ENCODE results near the gene APBA3.

The APBA3 gene

GRCh38 chr19:3808420-3809143 is 47.1 kb upstream of the APBA3 start:
- H4K20me1 ChIP-seq (ENCODE audit: insufficient read depth, low read length) = no peaks in the 10 kb centered on the region
- peaks cover 96% of the 10 kb centered on the region for H3K27me3 ChIP-seq (replicated peaks; ENCODE audit: insufficient read depth, low read length)
- TF ChIP-seq EZH2phosphoT487 (IDR thresholded peaks at IDR 0.05; ENCODE audit: low read length) = no peak
- H3K4me2 ChIP-seq (ENCODE audit: low read depth, low read length) = no peak overlapping the region
- no peak overlapping the region for H3K4me3 ChIP-seq (ENCODE audit: low read length)
- H3K36me3 ChIP-seq (replicated peaks; ENCODE audit: insufficient read depth, low read length) = no peaks in the 10 kb centered on the region
- no peak overlapping the region for H3K9ac ChIP-seq (ENCODE audit: low read length)
- DNase-seq = no peak
- H3F3A ChIP-seq (ENCODE audit: insufficient read depth, low read length) = no peaks in the 10 kb centered on the region
- no peak overlapping the region for H2AFZ ChIP-seq (ENCODE audit: low read length)
- no peaks in the 10 kb centered on the region for H3K9me3 ChIP-seq (replicated peaks; ENCODE audit: insufficient read depth, low read length)
- no peaks in the 10 kb centered on the region for H3K79me2 ChIP-seq (ENCODE audit: low read length)
- no peak overlapping the region for H3K27ac ChIP-seq (ENCODE audit: low read length)
- no peaks in the 10 kb centered on the region for H3K9me2 ChIP-seq (replicated peaks; ENCODE audit: insufficient read depth, low read length)
- H3K4me1 ChIP-seq (ENCODE audit: low read length) = no peaks in the 10 kb centered on the region

- no peaks in the 10 kb centered on the region for H3K36me3 ChIP-seq (replicated peaks; ENCODE audit: insufficient read depth, low read length)
- H3K4me1 ChIP-seq (ENCODE audit: low read length) = no peaks in the 10 kb centered on the region
- no peaks in the 10 kb centered on the region for H3K9me3 ChIP-seq (replicated peaks; ENCODE audit: insufficient read depth, low read length)
- H3K4me2 ChIP-seq (ENCODE audit: low read depth, low read length) = no peak overlapping the region
- no peak for DNase-seq
- H3K9me2 ChIP-seq (replicated peaks; ENCODE audit: insufficient read depth, low read length) = no peaks in the 10 kb centered on the region
- H3K79me2 ChIP-seq (ENCODE audit: low read length) = no peaks in the 10 kb centered on the region
- no peaks in the 10 kb centered on the region for H3F3A ChIP-seq (ENCODE audit: insufficient read depth, low read length)
- H3K9ac ChIP-seq (ENCODE audit: low read length) = no peak overlapping the region
- no peak overlapping the region for H3K4me3 ChIP-seq (ENCODE audit: low read length)
- H3K27ac ChIP-seq (ENCODE audit: low read length) = no peak overlapping the region
- TF ChIP-seq EZH2 (optimal IDR thresholded peaks at IDR 0.05; ENCODE audit: low read depth, low read length) (no peak), EZH2phosphoT487 (IDR thresholded peaks at IDR 0.05; ENCODE audit: low read length) (no peak), CTCF (IDR thresholded peaks at IDR 0.05; ENCODE audit: low read length) (no peak)
- H4K20me1 ChIP-seq (ENCODE audit: insufficient read depth, low read length) = no peaks in the 10 kb centered on the region
- no peak overlapping the region for H2AFZ ChIP-seq (ENCODE audit: low read length)
- H3K27me3 ChIP-seq (replicated peaks; ENCODE audit: insufficient read depth, low read length) = peaks cover 96% of the 10 kb centered on the region
These were observed 46.3 kb upstream of the APBA3 start for GRCh38 chr19:3807574-3808354.

GRCh38 chr19:3807131-3807480 is 45.6 kb upstream of the APBA3 start:
- no peak overlapping the region for H2AFZ ChIP-seq (ENCODE audit: low read length)
- TF ChIP-seq EZH2 (optimal IDR thresholded peaks at IDR 0.05; ENCODE audit: low read depth, low read length) (no peak), EZH2phosphoT487 (IDR thresholded peaks at IDR 0.05; ENCODE audit: low read length) (no peak), CTCF (IDR thresholded peaks at IDR 0.05; ENCODE audit: low read length) (no peak)
- H3K36me3 ChIP-seq (replicated peaks; ENCODE audit: insufficient read depth, low read length) = no peaks in the 10 kb centered on the region
- H3K9ac ChIP-seq (ENCODE audit: low read length) = no peak overlapping the region
- H3K27me3 ChIP-seq (replicated peaks; ENCODE audit: insufficient read depth, low read length) = peaks cover 96% of the 10 kb centered on the region
- no peak overlapping the region for H3K27ac ChIP-seq (ENCODE audit: low read length)
- no peaks in the 10 kb centered on the region for H3K79me2 ChIP-seq (ENCODE audit: low read length)
- H3F3A ChIP-seq (ENCODE audit: insufficient read depth, low read length) = no peaks in the 10 kb centered on the region
- no peaks in the 10 kb centered on the region for H3K9me2 ChIP-seq (replicated peaks; ENCODE audit: insufficient read depth, low read length)
- H3K4me1 ChIP-seq (ENCODE audit: low read length) = no peaks in the 10 kb centered on the region
- H3K4me3 ChIP-seq (ENCODE audit: low read length) = no peak overlapping the region
- H4K20me1 ChIP-seq (ENCODE audit: insufficient read depth, low read length) = no peaks in the 10 kb centered on the region
- H3K9me3 ChIP-seq (replicated peaks; ENCODE audit: insufficient read depth, low read length) = no peaks in the 10 kb centered on the region
- H3K4me2 ChIP-seq (ENCODE audit: low read depth, low read length) = no peak overlapping the region
- no peak for DNase-seq

- no peak overlapping the region for H3K27ac ChIP-seq (ENCODE audit: low read length)
- no peaks in the 10 kb centered on the region for H3K9me2 ChIP-seq (replicated peaks; ENCODE audit: insufficient read depth, low read length)
- H3F3A ChIP-seq (ENCODE audit: insufficient read depth, low read length) = no peaks in the 10 kb centered on the region
- H2AFZ ChIP-seq (ENCODE audit: low read length) = no peak overlapping the region
- H3K9ac ChIP-seq (ENCODE audit: low read length) = no peak overlapping the region
- peaks cover 96% of the 10 kb centered on the region for H3K27me3 ChIP-seq (replicated peaks; ENCODE audit: insufficient read depth, low read length)
- H3K4me3 ChIP-seq (ENCODE audit: low read length) = no peak overlapping the region
- DNase-seq = no peak
- no peak for TF ChIP-seq EZH2 (optimal IDR thresholded peaks at IDR 0.05; ENCODE audit: low read depth, low read length)
- no peak for TF ChIP-seq EZH2phosphoT487 (IDR thresholded peaks at IDR 0.05; ENCODE audit: low read length)
- TF ChIP-seq CTCF (IDR thresholded peaks at IDR 0.05; ENCODE audit: low read length) = no peak
- H3K4me1 ChIP-seq (ENCODE audit: low read length) = no peaks in the 10 kb centered on the region
- no peaks in the 10 kb centered on the region for H4K20me1 ChIP-seq (ENCODE audit: insufficient read depth, low read length)
- no peak overlapping the region for H3K4me2 ChIP-seq (ENCODE audit: low read depth, low read length)
- no peaks in the 10 kb centered on the region for H3K79me2 ChIP-seq (ENCODE audit: low read length)
- H3K36me3 ChIP-seq (replicated peaks; ENCODE audit: insufficient read depth, low read length) = no peaks in the 10 kb centered on the region
- H3K9me3 ChIP-seq (replicated peaks; ENCODE audit: insufficient read depth, low read length) = no peaks in the 10 kb centered on the region
These were observed 44.4 kb upstream of the APBA3 start for GRCh38 chr19:3805859-3806258.

Data from MM.1S (cell line).